HG02571 (cell line): ENCODE measurements around the gene RASAL1.

Experiments
- ATAC-seq: cut with Tn5 transposase; IDR thresholded peaks from one replicate; pipeline ENCODE4 v1.9.1; 2021; ENCODE audit warnings: mild to moderate bottlenecking, moderate library complexity; ENCODE audit not compliant: unreplicated experiment

Gene RASAL1

DNA sequence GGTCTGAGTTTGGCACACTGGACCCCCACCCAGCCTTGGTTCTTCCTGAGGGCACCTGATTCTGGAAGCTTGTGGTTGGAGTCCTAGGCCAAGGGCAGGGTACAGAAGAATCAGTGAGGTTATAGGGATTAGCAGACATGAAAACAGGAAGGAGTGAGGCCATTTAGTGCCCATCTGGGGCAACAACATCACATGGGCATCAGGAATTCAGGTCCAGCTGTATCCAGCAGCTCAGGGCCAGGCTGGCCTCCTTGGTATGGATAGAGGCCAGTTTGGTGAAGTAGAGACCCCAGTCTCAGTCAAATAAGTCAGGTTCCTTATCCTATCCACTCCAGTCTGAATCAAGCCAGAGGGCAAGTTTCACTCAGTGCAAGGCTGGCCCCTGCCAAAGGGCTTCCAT, 36.2 kb downstream of the RASAL1 start:
- ATAC-seq = no peak

DNA sequence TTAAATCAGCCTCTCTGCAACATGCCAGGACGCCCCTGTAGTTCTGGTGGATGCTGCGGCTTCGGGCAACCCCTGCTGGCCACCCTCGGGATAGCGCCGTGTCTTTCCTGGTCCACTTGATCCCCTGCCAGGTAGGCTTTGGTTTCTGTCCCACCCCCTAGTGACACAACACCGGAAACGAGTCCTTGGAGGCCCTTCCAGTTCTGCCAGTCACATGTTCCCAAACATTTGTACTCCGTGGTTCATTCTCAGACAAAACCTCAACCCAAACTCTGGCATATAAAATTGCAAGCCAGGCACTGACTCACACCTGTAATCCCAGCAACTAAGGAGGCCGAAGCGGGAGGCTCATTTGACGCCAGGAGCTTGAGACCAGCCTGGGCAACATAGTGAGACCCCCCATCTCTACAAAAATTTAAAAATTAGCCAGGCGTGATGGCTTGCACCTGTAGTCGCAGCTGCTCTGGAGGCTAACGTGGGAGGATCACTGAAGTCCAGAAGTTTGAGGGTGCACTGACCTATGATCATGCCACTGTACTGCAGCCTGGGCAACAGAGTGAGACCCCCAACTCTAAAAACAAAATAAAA, 37.0 kb downstream of the RASAL1 start:
- ATAC-seq = no peak

DNA sequence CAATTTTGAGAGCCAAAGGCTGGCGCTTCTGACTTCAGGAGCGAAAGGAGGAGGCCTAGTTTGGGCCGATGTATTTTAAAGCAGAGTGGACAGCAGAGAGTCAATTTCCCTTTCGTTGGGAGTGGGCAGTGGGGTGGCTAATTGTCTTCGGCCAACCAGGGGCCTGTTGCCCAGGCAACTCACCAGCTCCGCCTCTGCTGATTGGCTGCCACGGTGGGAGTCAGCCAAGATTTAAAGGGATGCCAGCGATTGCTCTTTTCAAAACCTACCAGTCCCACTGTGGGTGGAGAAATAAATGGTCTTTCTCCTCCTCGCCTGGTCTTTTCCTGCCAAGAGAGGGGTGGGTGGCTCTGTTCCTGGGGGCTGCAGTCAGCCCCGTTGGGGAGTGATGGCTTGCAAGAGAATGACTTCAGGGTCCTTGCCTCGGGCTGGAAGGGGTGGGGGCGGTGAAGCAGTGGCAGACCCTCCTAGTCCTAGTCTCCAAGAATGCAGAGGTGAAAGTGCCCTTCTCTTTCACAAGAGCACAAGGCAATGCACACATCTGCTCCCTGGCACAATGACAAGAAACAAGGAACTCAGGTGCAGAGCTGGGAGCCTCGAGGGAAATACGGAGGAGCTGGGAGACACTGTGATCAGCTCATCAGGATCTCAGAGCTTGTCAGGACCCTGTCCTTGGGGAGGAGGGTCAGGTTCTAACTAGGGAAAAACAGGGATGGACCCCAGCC, 37.7 kb downstream of the RASAL1 start:
- ATAC-seq = no peak

DNA sequence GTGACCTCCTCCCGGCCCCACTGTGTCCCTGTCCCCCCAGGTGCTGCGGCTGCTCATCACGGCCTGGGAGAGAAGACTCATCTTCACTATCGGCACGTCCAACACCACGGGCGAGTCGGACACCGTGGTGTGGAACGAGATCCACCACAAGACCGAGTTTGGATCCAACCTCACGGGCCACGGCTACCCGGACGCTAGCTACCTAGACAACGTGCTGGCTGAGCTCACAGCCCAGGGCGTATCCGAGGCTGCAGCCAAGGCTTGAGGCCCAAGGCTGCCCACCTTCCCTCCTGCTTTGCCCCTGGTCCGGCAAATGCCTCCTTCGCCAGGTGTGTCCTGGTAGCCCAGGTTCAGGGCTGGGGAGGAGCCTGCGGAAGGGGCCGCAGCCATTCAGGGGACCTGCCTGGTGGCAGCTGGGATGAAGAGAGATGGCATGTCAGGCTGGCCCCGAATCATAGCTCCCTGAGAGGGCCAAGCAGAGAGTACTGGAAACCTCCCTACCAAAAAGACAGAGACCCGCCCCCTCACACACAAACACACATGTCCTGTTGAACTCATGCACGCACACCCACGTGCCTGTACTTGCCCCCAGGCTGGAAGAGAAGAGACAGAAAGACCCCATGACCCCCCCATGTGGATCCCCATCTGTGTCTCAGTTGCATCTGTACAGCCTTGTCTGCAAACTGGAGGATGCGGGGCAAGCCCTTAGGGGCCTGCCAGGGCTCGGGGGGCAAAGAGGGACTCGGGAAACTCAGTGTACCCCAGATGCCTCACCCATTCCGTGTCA, 38.7 kb downstream of the RASAL1 start:
- ATAC-seq = no peak

DNA sequence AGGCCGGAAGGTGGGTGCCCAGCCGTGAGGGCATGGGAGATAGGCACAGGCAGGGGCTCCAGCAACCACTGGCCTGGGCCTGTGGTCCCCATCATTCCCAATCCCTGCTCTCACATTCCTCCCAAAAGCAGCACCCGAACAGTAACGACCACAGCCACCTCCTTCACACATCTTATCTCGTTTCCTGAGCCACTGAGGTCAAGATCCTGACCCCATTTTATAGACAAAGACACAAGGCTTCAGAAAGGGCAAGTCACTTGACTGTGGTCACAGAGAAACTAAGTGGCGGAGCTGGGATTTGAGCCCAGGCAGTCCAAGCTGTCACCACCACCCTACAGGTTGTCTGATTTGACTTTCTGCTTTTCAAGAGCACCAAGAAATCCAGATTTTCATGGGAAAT, 40.2 kb downstream of the RASAL1 start:
- ATAC-seq = no peak

DNA sequence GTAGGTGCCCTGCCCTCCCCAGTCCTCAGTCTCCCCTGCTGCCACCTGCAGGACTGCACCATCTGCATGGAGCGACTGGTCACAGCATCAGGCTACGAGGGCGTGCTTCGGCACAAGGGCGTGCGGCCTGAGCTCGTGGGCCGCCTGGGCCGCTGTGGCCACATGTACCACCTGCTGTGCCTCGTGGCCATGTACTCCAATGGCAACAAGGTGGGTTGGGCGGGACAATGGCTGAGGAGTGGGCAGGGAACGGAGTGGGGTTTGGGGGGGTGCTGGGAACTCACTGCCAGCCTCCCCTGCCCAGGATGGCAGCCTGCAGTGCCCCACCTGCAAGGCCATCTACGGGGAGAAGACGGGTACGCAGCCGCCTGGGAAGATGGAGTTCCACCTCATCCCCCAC, 40.8 kb downstream of the RASAL1 start:
- no peak for ATAC-seq

DNA sequence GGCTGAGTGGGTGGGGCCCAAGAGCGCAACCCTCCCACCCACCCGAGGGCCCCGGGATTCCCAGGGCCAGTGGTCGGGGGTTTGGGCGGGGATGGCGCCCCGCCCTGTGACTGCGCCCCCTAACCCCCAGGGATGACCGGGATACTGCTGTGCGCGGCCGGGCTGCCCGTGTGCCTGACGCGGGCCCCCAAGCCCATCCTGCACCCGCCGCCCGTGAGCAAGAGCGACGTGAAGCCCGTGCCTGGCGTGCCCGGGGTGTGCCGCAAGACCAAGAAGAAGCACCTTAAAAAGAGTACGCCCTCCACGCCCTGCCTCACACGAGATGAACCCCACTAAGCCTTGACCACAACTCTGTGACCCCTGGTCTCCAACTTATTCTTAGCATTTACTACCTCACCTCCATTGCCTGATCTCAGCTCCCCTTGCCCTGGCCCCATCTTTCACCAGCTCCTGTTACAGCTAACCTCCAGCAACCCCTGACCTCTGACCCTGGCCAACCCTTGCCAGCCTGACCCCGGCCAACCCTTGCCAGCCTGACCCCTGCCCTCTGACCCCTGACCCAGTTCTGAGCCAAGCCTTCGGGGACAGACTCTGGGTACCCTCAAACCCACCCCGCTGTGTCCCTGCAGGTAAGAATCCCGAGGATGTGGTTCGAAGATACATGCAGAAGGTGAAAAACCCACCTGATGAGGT, 42.0 kb downstream of the RASAL1 start:
- ATAC-seq = no peak

DNA sequence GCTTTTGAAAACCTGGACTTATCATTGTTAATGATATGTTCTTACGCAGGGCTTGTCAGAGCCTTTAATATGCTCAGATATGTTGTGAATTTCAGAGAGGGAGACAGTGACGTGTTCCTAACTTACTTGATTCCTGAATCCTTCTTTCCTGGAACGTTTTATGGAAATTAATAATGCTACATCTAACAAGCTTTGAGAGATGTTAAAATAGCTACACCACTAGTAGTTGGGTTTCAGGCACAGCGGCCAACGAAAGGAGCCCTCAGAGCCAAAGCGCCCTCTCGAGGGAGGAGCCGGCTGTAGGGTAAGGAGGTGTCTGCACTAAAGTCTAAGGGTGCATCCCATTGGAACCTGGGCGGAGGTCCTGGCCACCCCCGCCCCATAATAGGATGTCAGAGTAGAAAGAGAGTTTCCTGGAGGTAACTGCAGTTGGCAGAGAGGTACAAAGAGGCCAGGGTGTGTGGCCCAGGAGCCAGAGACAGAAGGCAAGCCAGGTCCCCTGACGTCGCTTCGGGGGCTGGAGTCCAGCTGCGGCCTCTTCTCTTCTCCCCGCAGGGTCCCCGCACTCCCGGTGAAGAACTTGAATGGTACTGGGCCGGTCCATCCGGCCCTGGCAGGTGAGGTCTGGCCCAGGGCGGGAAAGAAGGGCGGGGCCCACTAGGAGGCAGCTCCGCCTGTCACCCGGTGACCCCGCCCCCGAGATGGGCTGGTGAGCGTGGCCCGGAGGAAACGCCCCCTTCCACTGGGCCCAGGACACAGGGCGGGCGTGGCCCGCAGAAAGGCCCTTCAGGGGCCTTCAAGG, 42.8 kb downstream of the RASAL1 start:
- ATAC-seq = no peak

DNA sequence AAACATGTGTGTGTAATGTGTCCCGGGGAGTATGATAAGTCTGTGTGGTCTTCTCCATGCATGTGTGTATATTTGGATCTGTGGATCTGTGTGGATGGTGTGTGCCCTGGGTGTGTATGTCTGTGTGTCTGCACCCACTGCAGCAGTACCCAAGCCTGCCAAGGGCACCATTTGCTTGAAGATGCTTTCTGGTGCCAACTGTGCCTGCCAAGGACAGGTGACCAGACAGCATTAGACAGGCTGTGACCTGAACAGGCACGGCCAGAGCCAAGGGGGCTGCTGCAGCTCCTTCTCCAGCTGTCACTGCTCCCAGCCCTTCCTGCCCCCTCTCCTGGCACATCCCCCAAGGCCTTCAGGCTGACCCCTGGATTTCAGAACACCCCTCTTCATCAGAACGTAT, 44.1 kb downstream of the RASAL1 start:
- ATAC-seq = no peak

DNA sequence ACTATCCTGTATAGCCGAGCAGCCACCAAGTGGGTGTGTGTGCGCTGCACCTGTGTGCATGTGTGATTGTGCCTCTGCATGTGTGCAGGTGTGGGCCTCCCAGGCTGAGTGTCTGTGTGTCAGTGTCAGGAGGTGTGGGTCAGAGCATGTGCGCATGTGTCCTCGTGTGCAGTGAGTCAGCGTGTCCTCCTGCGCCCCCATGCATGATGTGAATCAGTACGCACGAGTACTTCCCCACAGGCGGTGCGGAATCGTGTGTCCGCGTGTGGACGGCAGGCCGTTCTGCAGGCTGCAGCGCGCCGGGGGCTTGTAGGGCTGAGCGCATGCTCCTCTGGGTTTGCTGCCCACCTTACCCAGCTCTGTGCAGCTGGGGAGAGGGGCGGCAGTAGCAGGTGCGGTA, 44.8 kb downstream of the RASAL1 start:
- no peak for ATAC-seq

DNA sequence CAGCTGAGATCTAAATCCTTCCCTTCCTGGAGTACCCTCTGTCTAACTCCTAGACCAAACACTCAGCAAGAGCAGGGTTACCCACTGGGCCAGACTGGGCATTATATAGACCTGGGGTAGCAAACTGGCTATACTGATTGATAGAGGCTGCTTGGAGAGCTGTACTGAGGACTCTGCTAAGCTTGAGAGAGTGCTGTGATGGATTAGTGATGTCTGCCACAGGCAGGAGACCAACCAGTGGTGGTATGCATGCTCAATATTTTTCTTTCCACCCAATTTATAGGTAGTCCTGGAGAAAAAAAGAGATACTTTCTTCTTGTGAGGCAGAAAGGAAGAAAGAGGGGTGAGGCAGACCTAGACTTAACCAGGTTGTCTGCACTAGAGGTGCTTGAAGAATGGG, 45.7 kb downstream of the RASAL1 start:
- no peak for ATAC-seq

DNA sequence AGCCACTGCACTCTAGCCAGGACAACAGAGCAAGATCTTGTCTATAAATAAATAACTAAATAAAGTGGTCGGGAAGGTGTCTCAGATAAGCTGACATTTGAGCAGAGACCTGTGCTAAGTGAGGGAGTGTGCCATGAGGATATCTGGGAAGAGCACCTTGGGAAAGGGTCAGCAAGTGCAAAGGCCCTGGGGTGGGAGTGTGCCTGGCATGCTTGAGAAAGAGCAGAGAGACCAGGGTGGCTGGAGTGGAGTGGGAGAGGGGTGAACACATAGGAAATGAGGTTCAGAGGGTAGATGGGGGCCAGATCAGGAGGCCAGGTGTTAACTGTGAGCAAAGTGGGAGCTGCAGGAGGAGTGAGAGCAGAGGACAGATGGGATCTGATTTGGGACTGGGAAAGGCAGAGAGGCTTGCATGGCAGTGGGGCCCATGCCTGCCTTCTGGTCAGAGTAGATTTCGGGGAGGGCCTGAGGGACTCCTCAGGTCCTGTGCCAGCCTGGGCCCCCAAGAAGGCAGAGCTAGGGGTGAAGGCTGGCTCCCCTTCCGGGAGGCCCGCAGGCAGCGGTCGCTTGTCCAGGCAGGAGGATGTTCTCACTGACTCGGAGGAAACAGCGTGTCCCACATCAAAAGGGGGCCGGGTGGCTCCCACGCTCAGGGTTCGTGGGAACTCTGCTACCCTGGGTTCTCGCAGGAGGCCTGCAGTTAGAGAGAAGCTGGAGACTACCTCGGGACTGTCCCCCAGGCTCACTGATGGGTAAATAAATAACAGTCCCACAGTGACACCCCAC, 46.4 kb downstream of the RASAL1 start:
- no peak for ATAC-seq

DNA sequence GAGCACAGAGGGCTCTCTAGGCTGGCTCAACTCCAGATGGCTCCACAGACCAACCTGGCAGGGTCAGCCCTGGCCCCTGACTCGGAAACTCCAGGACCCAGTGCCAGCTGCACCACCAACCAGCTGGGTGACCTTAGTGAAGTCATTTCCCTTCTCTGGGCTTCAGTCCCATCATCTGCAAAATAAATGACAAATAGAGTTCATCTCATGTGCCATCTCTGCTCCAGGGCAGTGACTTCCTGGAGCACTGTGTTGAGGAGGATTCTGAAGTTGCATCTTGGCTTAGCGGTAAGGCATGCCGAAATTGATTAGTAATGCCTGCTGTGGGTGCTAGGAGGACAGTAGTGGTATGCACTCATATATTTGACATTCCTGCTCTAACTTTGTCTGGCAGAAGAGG, 47.5 kb downstream of the RASAL1 start:
- no peak for ATAC-seq

DNA sequence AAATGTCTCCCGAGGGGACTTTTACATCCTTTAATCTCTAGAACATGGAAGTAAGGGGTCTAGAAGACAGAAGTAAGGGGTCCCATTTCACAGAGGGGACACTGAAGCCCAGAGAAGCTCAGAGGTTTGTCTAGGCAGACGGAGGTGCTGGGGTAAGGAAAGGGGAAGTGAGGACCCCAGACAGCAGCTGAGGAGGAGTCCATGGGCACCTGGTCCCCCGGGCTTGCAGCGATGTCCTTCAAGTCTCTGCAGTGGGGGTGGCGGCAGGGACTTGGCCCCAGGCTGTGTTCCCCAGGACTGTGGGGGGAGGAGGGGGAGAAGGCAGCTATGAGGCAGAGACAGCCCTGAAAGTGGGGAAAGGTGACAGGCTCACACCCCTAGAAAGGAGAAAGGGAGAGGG, 48.4 kb downstream of the RASAL1 start:
- no peak for ATAC-seq

DNA sequence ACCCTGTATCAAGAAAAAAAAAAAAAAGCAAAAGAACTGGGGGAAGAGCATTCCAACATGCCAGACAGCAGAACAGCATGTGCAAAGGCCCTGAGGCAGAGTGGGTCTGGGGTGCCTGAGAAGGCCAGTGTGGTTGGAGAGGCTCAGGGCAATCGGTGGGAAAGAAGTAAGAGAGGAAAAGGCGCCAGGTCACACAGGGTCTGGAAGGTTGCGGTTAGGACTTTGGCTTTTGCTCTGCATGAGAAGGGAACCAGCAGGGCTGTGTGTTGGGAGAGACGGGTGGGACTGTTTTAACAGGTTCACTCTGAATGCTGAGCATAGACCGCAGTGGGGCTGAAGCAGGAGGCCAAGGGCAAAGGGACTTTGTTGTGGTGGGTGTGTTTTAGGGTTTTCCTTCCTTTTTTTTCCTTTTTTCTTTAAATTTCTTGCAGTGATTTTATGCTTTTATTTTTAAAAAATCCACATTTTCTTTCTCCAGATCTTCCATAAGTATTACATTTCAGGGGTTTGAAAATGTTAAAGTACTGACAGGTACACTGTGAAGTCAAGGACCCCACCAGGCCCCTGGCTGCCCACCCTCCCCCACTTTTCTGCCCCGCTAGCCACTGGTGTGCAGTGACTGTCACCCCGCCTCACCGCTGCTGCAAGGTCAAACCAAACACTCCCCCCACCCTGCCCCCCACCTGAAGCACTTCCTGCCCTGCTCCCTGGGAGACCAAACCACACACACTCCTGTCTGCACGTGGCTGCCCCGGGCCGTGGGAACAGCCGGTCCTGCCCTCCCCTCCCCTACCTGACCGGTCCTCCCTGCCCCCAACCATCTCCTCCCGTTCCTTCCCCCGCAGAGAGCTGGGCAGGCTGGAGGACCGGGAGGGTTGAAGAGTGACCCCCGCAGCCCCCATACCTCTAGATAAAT, 49.1 kb downstream of the RASAL1 start:
- ATAC-seq = no peak

DNA sequence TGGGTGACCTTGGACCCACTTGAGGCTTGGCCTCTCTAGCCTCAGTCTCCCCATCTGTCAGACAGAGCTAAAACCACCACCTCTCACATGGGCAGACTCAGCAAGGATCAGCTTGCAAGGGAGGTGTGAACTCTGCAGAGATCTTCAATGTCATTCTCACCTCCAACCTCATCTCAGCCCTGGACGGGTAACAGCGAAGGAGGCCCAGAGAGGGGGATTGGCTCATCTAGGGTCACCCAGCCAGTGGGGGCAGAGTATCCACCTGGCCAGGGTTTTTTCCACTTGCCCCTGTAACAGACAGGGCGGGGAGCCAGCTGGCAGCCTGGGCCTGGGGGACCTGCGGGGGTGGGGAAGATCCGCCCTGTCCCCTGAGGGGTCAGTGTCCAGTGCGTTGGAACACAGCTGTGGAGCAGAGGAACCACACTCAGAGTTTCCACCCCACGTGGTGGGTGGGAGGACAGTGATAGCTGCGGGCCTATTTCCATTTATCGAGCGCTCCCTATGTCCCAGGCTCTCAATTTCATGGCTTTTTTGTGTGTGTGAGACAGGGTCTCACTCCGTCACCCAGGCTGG, 51.6 kb downstream of the RASAL1 start:
- ATAC-seq = no peak

DNA sequence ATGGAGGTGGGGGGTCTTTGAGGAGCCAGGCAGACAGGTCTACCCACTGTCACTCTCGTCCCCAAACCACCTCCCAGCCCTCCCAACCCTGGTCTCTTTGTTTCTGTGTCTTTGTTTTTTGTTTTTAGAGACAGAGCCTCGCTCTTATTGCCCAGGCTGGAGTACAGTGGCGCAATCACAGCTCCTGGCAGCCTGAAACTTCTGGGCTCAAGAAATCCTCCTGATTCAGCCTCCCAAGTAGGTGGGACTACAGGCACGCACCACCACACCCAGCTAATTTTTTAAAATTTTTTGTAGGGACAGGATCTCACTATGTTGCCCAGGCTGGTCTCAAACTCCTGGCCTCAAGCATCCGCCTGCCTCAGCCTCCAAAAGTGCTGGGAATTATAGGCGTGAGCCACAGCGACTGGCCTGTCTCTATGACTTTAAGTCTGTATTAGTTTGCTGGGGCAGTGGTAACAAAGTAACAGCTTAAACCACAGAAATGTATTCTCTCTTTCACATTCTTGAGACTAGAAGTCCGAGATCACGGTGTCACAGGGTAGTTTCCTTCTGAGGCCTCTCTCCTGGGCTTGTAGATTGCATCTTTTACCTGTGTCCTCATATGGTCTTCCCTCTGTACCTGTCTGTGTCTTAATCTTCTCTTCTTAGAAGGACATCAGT, 52.9 kb downstream of the RASAL1 start:
- ATAC-seq = no peak

DNA sequence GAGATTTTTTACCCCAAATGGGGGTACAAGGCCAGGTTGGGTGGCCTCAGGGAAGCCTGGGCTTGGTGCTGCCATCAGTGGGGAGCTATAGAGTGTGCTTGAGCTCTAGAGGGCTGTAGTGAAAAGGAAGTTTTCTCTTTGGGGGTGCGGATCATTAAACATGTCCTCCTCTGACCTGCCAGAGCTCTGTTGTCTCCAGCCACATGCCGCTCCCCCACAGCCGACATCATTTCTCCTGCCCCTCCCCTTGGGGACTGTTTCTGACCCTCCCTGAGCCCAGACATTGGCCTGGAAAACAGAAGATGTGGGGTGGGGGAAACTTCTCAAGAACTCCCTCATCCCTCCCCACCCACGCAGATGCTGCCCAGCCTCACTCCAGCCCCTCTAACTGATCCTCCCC, 53.7 kb downstream of the RASAL1 start:
- ATAC-seq = no peak
